ENCODE measurements around the gene SLC29A3. TPM values are rescaled to one million over a fixed set of nuclear protein-coding genes. Genes with fewer than 3 reads are reported as not detected.

SLC29A3 gene
- total RNA-seq, 1 experiment from 2014 or later: 4.4 TPM

DNA sequence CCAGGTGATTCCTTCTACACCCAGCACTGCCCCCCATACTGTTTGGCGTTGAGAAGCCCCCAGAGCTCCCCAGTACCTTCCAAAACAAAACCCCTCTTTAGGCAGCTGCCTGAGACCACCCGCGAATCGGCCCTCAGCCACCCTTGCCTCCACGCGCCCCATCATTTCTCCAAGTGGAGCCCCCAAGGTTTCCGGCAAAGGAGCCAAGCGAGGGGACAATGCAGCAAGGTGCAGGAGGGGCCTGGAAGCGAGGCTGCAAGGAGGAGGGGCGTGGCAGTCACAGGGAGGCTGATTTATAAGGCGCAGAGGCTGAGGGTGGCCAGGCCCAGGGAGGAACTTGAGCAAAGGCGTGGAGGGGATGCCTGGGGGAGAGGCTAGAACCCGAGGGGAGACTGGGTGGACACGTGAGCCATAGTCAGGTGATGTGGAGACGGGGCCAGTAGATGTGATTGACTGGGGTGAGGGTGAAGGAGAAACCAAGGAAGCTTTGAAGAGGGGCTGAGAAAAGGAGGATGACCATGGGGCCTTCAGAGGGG is 16.2 kb downstream of the SLC29A3 start:
- H3K27me3 ChIP-seq (ENCODE audit: low read length): no peaks in the 10 kb centered on the region
- no peak overlapping the region for H3K4me2 ChIP-seq (ENCODE audit: low read length)
- H4K20me1 ChIP-seq (ENCODE audit: low read length): no peaks in the 10 kb centered on the region
- ATAC-seq (no peak), DNase-seq (no peak)
- H3K4me3 ChIP-seq (ENCODE audit: low read length): no peak overlapping the region
- no peak overlapping the region for H3K9ac ChIP-seq (ENCODE audit: low read length)
- H3K36me3 ChIP-seq (ENCODE audit: low read depth, low read length): no peaks in the 10 kb centered on the region
- no peaks in the 10 kb centered on the region for H3K79me2 ChIP-seq (ENCODE audit: low read length)
- CTCF ChIA-PET: no interaction called here
- intact Hi-C loops (cut with micrococcal nuclease): no loop called here
- H3K4me1 ChIP-seq (ENCODE audit: insufficient read depth, low read length): peaks cover 18% of the 10 kb centered on the region
- POLR2A ChIA-PET (ENCODE audit: unreplicated experiment): no interaction called here
- TF ChIP-seq EZH2phosphoT487 (IDR thresholded peaks at IDR 0.05; ENCODE audit: borderline replicate concordance, low read length) (no peak), EZH2 (IDR thresholded peaks at IDR 0.05; ENCODE audit: low read length, unreplicated experiment) (no peak)
- TF ChIP-seq, protein P1, sequence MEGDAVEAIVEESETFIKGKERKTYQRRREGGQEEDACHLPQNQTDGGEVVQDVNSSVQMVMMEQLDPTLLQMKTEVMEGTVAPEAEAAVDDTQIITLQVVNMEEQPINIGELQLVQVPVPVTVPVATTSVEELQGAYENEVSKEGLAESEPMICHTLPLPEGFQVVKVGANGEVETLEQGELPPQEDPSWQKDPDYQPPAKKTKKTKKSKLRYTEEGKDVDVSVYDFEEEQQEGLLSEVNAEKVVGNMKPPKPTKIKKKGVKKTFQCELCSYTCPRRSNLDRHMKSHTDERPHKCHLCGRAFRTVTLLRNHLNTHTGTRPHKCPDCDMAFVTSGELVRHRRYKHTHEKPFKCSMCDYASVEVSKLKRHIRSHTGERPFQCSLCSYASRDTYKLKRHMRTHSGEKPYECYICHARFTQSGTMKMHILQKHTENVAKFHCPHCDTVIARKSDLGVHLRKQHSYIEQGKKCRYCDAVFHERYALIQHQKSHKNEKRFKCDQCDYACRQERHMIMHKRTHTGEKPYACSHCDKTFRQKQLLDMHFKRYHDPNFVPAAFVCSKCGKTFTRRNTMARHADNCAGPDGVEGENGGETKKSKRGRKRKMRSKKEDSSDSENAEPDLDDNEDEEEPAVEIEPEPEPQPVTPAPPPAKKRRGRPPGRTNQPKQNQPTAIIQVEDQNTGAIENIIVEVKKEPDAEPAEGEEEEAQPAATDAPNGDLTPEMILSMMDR (conservative IDR thresholded peaks at IDR 0.05; ENCODE audit: low read depth, low read length): no peak
- H3K27ac ChIP-seq (ENCODE audit: low read length): no peak overlapping the region
- no peak overlapping the region for H2AFZ ChIP-seq (ENCODE audit: low read length)
- no peaks in the 10 kb centered on the region for H3F3A ChIP-seq (ENCODE audit: low read length, unreplicated experiment)
- BruUV-seq (replicated peaks): no TSS peak
- no peaks in the 10 kb centered on the region for H3K9me2 ChIP-seq (replicated peaks; ENCODE audit: low read length)
- H3K9me3 ChIP-seq (ENCODE audit: low read length): no peaks in the 10 kb centered on the region

DNA sequence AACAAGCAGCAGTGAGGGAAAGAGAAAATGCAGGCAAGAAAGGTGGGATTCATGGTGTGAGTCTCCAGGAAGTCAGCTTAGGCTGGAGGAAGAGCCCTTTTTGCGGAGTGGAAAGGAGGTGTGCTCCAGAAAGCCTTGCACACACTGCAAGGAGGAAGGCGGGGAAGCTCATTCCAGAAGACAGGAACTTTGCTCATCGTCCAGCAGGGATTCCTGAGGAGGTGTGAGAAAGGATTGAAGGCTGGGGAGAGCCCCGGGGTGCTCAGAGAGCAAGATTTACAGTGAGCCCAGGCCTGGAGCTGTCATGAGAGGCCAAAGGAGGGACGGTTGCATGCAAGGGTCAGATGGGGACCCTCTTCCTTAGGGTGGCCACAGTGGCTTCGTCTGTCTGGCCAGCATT is 17.6 kb downstream of the SLC29A3 start:
- Histone ChIP-seq H3K27ac (ENCODE audit: low read length) (no peak overlapping the region), H3K79me2 (ENCODE audit: low read length) (no peaks in the 10 kb centered on the region), H3K9ac (ENCODE audit: low read length) (no peak overlapping the region), H2AFZ (ENCODE audit: low read length) (no peak overlapping the region), H3K4me2 (ENCODE audit: low read length) (no peak overlapping the region), H3K36me3 (ENCODE audit: low read depth, low read length) (no peaks in the 10 kb centered on the region), H3K9me2 (replicated peaks; ENCODE audit: low read length) (no peaks in the 10 kb centered on the region), H3K4me3 (ENCODE audit: low read length) (no peak overlapping the region), H3K4me1 (ENCODE audit: insufficient read depth, low read length) (peaks cover 30% of the 10 kb centered on the region), H3F3A (ENCODE audit: low read length, unreplicated experiment) (no peaks in the 10 kb centered on the region), H3K27me3 (ENCODE audit: low read length) (no peaks in the 10 kb centered on the region), H4K20me1 (ENCODE audit: low read length) (no peaks in the 10 kb centered on the region), H3K9me3 (ENCODE audit: low read length) (no peaks in the 10 kb centered on the region)
- DNase-seq (no peak), ATAC-seq (no peak)
- CTCF ChIA-PET: no interaction called here
- TF ChIP-seq EZH2 (IDR thresholded peaks at IDR 0.05; ENCODE audit: low read length, unreplicated experiment): no peak
- no peak for TF ChIP-seq EZH2phosphoT487 (IDR thresholded peaks at IDR 0.05; ENCODE audit: borderline replicate concordance, low read length)
- TF ChIP-seq, protein P1 (conservative IDR thresholded peaks at IDR 0.05; ENCODE audit: low read depth, low read length): no peak
- BruUV-seq (replicated peaks): no TSS peak
- POLR2A ChIA-PET (ENCODE audit: unreplicated experiment): no interaction called here
- intact Hi-C loops (cut with micrococcal nuclease): no loop called here

DNA sequence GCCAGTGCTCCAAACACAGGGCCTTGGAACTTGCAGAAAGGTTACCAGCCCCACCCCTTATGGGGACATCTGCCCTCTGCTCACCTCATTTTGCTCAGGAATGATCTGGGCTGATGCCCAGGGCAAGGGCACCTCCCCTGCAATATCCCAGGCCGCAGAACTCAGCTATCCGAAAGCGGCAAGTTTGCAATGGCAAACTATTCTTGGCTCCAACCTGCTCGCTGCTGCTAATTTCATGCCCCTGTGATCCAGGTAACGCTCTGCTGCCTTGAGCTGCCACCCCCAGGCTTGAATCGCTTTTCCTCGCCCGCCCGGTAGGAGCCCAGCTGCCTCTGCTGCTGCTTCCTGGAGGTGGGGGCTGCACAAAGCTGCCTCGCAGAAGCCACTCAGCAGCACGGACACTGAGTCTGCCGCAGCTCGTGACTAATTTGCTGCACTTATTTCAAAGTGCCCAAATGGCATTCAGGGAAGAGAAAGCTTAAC is 18.2 kb downstream of the SLC29A3 start:
- H3K9ac ChIP-seq (ENCODE audit: low read length): no peak overlapping the region
- no TSS peak for BruUV-seq (replicated peaks)
- POLR2A ChIA-PET (ENCODE audit: unreplicated experiment): no interaction called here
- H3K4me3 ChIP-seq (ENCODE audit: low read length): no peak overlapping the region
- H3K36me3 ChIP-seq (ENCODE audit: low read depth, low read length): no peaks in the 10 kb centered on the region
- no peak overlapping the region for H2AFZ ChIP-seq (ENCODE audit: low read length)
- H3K4me2 ChIP-seq (ENCODE audit: low read length): no peak overlapping the region
- peaks cover 30% of the 10 kb centered on the region for H3K4me1 ChIP-seq (ENCODE audit: insufficient read depth, low read length)
- intact Hi-C loops (cut with micrococcal nuclease): no loop called here
- no peak overlapping the region for H3K27ac ChIP-seq (ENCODE audit: low read length)
- H3F3A ChIP-seq (ENCODE audit: low read length, unreplicated experiment): no peaks in the 10 kb centered on the region
- H3K27me3 ChIP-seq (ENCODE audit: low read length): no peaks in the 10 kb centered on the region
- H3K9me3 ChIP-seq (ENCODE audit: low read length): no peaks in the 10 kb centered on the region
- CTCF ChIA-PET: interaction anchor here (0.6 kb wide), 1 partner anchor 18 kb away, joined by 4 read pairs; no protein-coding TSS in a partner anchor
- no peaks in the 10 kb centered on the region for H4K20me1 ChIP-seq (ENCODE audit: low read length)
- TF ChIP-seq, protein P1 (conservative IDR thresholded peaks at IDR 0.05; ENCODE audit: low read depth, low read length): no peak
- no peak for TF ChIP-seq EZH2 (IDR thresholded peaks at IDR 0.05; ENCODE audit: low read length, unreplicated experiment)
- no peak for TF ChIP-seq EZH2phosphoT487 (IDR thresholded peaks at IDR 0.05; ENCODE audit: borderline replicate concordance, low read length)
- H3K9me2 ChIP-seq (replicated peaks; ENCODE audit: low read length): no peaks in the 10 kb centered on the region
- no peak for DNase-seq
- no peak for ATAC-seq
- H3K79me2 ChIP-seq (ENCODE audit: low read length): no peaks in the 10 kb centered on the region
